ENCODE results near the gene EFEMP2.

The EFEMP2 gene

GRCh38 chr11:65900125-65900898 lies 27.7 kb upstream of the EFEMP2 start, which contains the start of gene FOSL1:
TSS of gene FOSL1 (minus strand) at chr11:65900388. CDS start at chr11:65900339, 49 bp downstream.
- peak within 1 kb of the TSS; percentile 93 for H3K4me3 ChIP-seq (ENCODE audit: low read depth, low read length)
- no peak for TF ChIP-seq CTCF (IDR thresholded peaks at IDR 0.05; ENCODE audit: low read depth, low read length)

- no peak for TF ChIP-seq CTCF (IDR thresholded peaks at IDR 0.05; ENCODE audit: low read depth, low read length)
- peak overlapping the region; percentile 93 for H3K4me3 ChIP-seq (ENCODE audit: low read depth, low read length)
Observed at GRCh38 chr11:65899356-65900124, 26.9 kb upstream of the EFEMP2 start.

GRCh38 chr11:65898656-65899355 lies 26.2 kb upstream of the EFEMP2 start:
- no peak for TF ChIP-seq CTCF (IDR thresholded peaks at IDR 0.05; ENCODE audit: low read depth, low read length)
- H3K4me3 ChIP-seq (ENCODE audit: low read depth, low read length): peak overlapping the region; percentile 93

DNA sequence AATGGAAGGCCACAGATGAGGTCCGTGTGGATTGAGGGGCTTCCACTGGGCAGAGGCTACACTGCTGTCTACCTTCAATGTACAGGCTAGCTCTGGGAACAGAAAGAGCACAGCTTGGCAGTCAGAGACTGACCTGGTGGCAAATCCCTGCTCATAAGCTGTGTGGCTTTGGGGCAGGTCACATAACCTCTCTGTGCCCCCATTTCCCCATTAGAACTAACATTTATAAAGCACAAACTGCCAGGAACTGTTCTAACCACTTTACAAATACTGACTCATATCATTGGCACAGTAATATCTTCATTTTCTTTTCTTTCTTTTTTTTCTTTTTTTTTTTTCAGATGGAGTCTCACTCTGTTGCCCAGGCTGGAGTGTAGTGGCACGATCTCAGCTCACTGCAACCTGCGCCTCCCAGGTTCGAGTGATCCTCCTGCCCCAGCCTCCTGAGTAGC lies 24.4 kb upstream of the EFEMP2 start:
- TF ChIP-seq CTCF (IDR thresholded peaks at IDR 0.05; ENCODE audit: low read depth, low read length): no peak
- H3K4me3 ChIP-seq (ENCODE audit: low read depth, low read length): peak overlapping the region; percentile 93

GRCh38 chr11:65896034-65896999 lies 23.7 kb upstream of the EFEMP2 start:
- H3K4me3 ChIP-seq (ENCODE audit: low read depth, low read length): peak overlapping the region; percentile 93
- no peak for TF ChIP-seq CTCF (IDR thresholded peaks at IDR 0.05; ENCODE audit: low read depth, low read length)

- TF ChIP-seq CTCF (IDR thresholded peaks at IDR 0.05; ENCODE audit: low read depth, low read length): no peak
- peak overlapping the region; percentile 93 for H3K4me3 ChIP-seq (ENCODE audit: low read depth, low read length)
Observed at GRCh38 chr11:65895482-65895981, 22.9 kb upstream of the EFEMP2 start.
